HEK293 (cell line): ENCODE results near the gene RTN3.

Experiments
- CTCF ChIP-seq: fragments of 450-650 bp; formaldehyde crosslinking; IDR thresholded peaks from 2 replicates; pipeline ENCODE4 v1.5.1; 2016; ENCODE audit warnings: missing biosample characterization, missing genetic modification characterization
- PRDM6 ChIP-seq: fragments of 450-650 bp; formaldehyde crosslinking; IDR thresholded peaks from 2 replicates; pipeline ENCODE4 v1.5.1; 2017; ENCODE audit warnings: missing biosample characterization, missing genetic modification characterization
- TRIM28 ChIP-seq: IDR thresholded peaks from 2 replicates; pipeline ENCODE4 v1.6.1; 2011; ENCODE audit warnings: low read length, control low read depth, borderline replicate concordance
- ZBTB49 ChIP-seq: fragments of 450-650 bp; formaldehyde crosslinking; IDR thresholded peaks from 2 replicates; pipeline ENCODE4 v1.5.1; 2016; ENCODE audit warnings: missing biosample characterization, missing genetic modification characterization, low read depth
- ZNF292 ChIP-seq: fragments of 450-650 bp; formaldehyde crosslinking; IDR thresholded peaks from 2 replicates; pipeline ENCODE4 v1.5.1; 2016; ENCODE audit warnings: low read depth, missing biosample characterization, missing genetic modification characterization, borderline replicate concordance
- ZNF501 ChIP-seq: fragments of 450-650 bp; formaldehyde crosslinking; IDR thresholded peaks from 2 replicates; pipeline ENCODE4 v1.5.1; 2016; ENCODE audit warnings: missing biosample characterization, missing genetic modification characterization
- ZNF747 ChIP-seq: fragments of 450-650 bp; formaldehyde crosslinking; IDR thresholded peaks from 2 replicates; pipeline ENCODE4 v1.5.1; 2016; ENCODE audit warnings: missing biosample characterization, missing genetic modification characterization
- ZNF76 ChIP-seq: fragments of 450-650 bp; formaldehyde crosslinking; IDR thresholded peaks from 2 replicates; pipeline ENCODE4; 2016; ENCODE audit warnings: low read depth, missing biosample characterization, missing genetic modification characterization, borderline replicate concordance
- ZNF776 ChIP-seq: fragments of 450-650 bp; formaldehyde crosslinking; IDR thresholded peaks from 2 replicates; pipeline ENCODE4 v1.5.0; 2017; ENCODE audit warnings: missing biosample characterization, missing genetic modification characterization, borderline replicate concordance
- ZNF843 ChIP-seq: fragments of 450-650 bp; formaldehyde crosslinking; IDR thresholded peaks from 2 replicates; pipeline ENCODE4 v1.5.1; 2016; ENCODE audit warnings: missing biosample characterization, missing genetic modification characterization

- TF ChIP-seq CTCF (tag by site-specific recombination), result no peak
- TF ChIP-seq TRIM28, result no peak
- TF ChIP-seq ZNF843 (tag by site-specific recombination), result no peak
- no peak for TF ChIP-seq ZNF76
- TF ChIP-seq ZBTB49 (tag by site-specific recombination), result no peak
- no peak for TF ChIP-seq ZNF776 (tag by site-specific recombination)
- no peak for TF ChIP-seq PRDM6 (tag by site-specific recombination)
- no peak for TF ChIP-seq ZNF501 (tag by site-specific recombination)
- TF ChIP-seq ZNF292, result no peak
- no peak for TF ChIP-seq ZNF747 (tag by site-specific recombination)
Observed at GRCh38 chr11:63713766-63714165, 32.5 kb downstream of the RTN3 start.
